ENCODE data around the gene NOL9. TPM values are rescaled to one million over a fixed set of nuclear protein-coding genes. Genes with fewer than 3 reads are reported as not detected.

The NOL9 gene
- total RNA-seq, 4 donors from 2014 or later = 4.7 to 44.8 (median 23.7) TPM

- TF ChIP-seq CTCF (IDR thresholded peaks at IDR 0.05) = no peak
- no peak for TF ChIP-seq POLR2A (IDR thresholded peaks at IDR 0.05)
- H3K4me3 ChIP-seq = no peak overlapping the region
- no peak overlapping the region for H3K27ac ChIP-seq
- no peaks in the 10 kb centered on the region for H3K9me3 ChIP-seq
- DNase-seq = no peak
- H3K4me1 ChIP-seq = peaks cover 12 to 15% of the 10 kb centered on the region in 2 donors
- no peaks in the 10 kb centered on the region for H3K36me3 ChIP-seq
- H3K27me3 ChIP-seq = no peaks in the 10 kb centered on the region
- intact Hi-C loops (cut with DNase I; ENCODE audit: low total_unique reads) = no loop called here
Measured at GRCh38 chr1:6592865-6593593, 38.7 kb upstream of the NOL9 start.

GRCh38 chr1:6592441-6592840 is 38.1 kb upstream of the NOL9 start:
- TF ChIP-seq POLR2A (IDR thresholded peaks at IDR 0.05) (no peak), CTCF (IDR thresholded peaks at IDR 0.05) (no peak)
- peaks cover 9 to 10% of the 10 kb centered on the region in 2 donors for H3K4me1 ChIP-seq

GRCh38 chr1:6591644-6592043 is 37.3 kb upstream of the NOL9 start:
- intact Hi-C loops (cut with DNase I; ENCODE audit: low total_unique reads) = no loop called here
- Histone ChIP-seq H3K4me1 (peaks cover 3% of the 10 kb centered on the region in 2 donors), H3K36me3 (no peaks in the 10 kb centered on the region), H3K27ac (no peak overlapping the region), H3K4me3 (no peak overlapping the region), H3K27me3 (no peaks in the 10 kb centered on the region), H3K9me3 (no peaks in the 10 kb centered on the region)
- TF ChIP-seq CTCF (IDR thresholded peaks at IDR 0.05) = no peak
- TF ChIP-seq POLR2A (IDR thresholded peaks at IDR 0.05) = no peak
- DNase-seq = no peak

More at GRCh38 chr1:6592441-6592840, 38.1 kb upstream of the NOL9 start:
- H3K36me3 ChIP-seq = no peaks in the 10 kb centered on the region
- no peaks in the 10 kb centered on the region for H3K27me3 ChIP-seq
- no peak overlapping the region for H3K4me3 ChIP-seq
- intact Hi-C loops (cut with DNase I; ENCODE audit: low total_unique reads) = no loop called here
- no peak for DNase-seq
- no peaks in the 10 kb centered on the region for H3K9me3 ChIP-seq
- no peak overlapping the region for H3K27ac ChIP-seq

GRCh38 chr1:6591222-6591621 is 36.9 kb upstream of the NOL9 start:
- Histone ChIP-seq H3K4me1 (no peaks in the 10 kb centered on the region), H3K27ac (no peak overlapping the region), H3K27me3 (no peaks in the 10 kb centered on the region), H3K4me3 (no peak overlapping the region), H3K9me3 (no peaks in the 10 kb centered on the region), H3K36me3 (no peaks in the 10 kb centered on the region)
- TF ChIP-seq POLR2A (IDR thresholded peaks at IDR 0.05) = no peak
- TF ChIP-seq CTCF (IDR thresholded peaks at IDR 0.05) = no peak
- DNase-seq = no peak
- intact Hi-C loops (cut with DNase I; ENCODE audit: low total_unique reads) = no loop called here

GRCh38 chr1:6590046-6590445 is 35.7 kb upstream of the NOL9 start:
- Histone ChIP-seq H3K27ac (no peak overlapping the region), H3K27me3 (no peaks in the 10 kb centered on the region), H3K36me3 (no peaks in the 10 kb centered on the region), H3K4me3 (no peak overlapping the region), H3K9me3 (no peaks in the 10 kb centered on the region), H3K4me1 (no peaks in the 10 kb centered on the region)
- TF ChIP-seq POLR2A (IDR thresholded peaks at IDR 0.05) = no peak
- no peak for TF ChIP-seq CTCF (IDR thresholded peaks at IDR 0.05)
- no peak for DNase-seq
- intact Hi-C loops (cut with DNase I; ENCODE audit: low total_unique reads) = no loop called here
